ENCODE results near the gene POLD1.
"Not testable (repeated sequence)": the region's sequence is repeated elsewhere in the genome, so short reads cannot be mapped to it uniquely, and the experiment has no call there.

DNA sequence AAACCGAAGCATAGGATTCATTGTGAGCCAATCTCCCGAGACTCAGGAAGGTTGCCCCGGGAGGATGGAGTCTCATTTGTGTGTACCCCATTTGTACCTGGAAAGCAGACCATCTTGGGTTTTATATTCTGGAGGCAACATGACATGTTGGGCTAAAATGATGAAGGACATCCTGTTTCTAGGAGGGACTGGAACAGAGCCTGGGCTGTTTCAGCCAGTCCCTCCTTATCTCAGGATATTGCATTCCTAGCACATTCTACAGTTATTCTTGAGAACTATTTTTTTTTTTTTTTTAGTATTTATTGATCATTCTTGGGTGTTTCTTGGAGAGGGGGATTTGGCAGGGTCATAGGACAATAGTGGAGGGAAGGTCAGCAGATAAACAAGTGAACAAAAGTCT lies 6.1 kb downstream of the POLD1 start:
- not testable (repeated sequence) for TF ChIP-seq POLR2AphosphoS5, POLR2A (IDR thresholded peaks at IDR 0.05)
- TF ChIP-seq, protein P1, sequence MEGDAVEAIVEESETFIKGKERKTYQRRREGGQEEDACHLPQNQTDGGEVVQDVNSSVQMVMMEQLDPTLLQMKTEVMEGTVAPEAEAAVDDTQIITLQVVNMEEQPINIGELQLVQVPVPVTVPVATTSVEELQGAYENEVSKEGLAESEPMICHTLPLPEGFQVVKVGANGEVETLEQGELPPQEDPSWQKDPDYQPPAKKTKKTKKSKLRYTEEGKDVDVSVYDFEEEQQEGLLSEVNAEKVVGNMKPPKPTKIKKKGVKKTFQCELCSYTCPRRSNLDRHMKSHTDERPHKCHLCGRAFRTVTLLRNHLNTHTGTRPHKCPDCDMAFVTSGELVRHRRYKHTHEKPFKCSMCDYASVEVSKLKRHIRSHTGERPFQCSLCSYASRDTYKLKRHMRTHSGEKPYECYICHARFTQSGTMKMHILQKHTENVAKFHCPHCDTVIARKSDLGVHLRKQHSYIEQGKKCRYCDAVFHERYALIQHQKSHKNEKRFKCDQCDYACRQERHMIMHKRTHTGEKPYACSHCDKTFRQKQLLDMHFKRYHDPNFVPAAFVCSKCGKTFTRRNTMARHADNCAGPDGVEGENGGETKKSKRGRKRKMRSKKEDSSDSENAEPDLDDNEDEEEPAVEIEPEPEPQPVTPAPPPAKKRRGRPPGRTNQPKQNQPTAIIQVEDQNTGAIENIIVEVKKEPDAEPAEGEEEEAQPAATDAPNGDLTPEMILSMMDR (IDR thresholded peaks at IDR 0.05 in 8 of 11, conservative IDR thresholded peaks at IDR 0.05 in 3 of 11): not testable (repeated sequence)
